Ishikawa (cell line): ENCODE data around the gene SLC27A2.

Source experiments
- CEBPB ChIP-seq: IDR thresholded peaks from 2 replicates; pipeline ENCODE4 v1.6.1; 2012
- CREB1 ChIP-seq: IDR thresholded peaks from 2 replicates; pipeline ENCODE4 v1.6.1; 2012; ENCODE audit warnings: low read depth
- EGR1 ChIP-seq: IDR thresholded peaks from 2 replicates; pipeline ENCODE4 v1.6.1; 2012
- EP300 ChIP-seq: IDR thresholded peaks from 2 replicates; pipeline ENCODE4 v1.6.1; 2012; ENCODE audit warnings: borderline replicate concordance
- FOXM1 ChIP-seq: IDR thresholded peaks from 2 replicates; pipeline ENCODE4 v1.6.1; 2012; ENCODE audit warnings: low read depth, borderline replicate concordance
- NFIC ChIP-seq: IDR thresholded peaks from 2 replicates; pipeline ENCODE4 v1.6.1; 2012
- RAD21 ChIP-seq: IDR thresholded peaks from 2 replicates; pipeline ENCODE4 v1.6.1; 2012; ENCODE audit warnings: low read depth
- REST ChIP-seq: IDR thresholded peaks from 2 replicates; pipeline ENCODE4 v1.6.1; 2012; ENCODE audit warnings: low read depth, mild to moderate bottlenecking
- TAF1 ChIP-seq: IDR thresholded peaks from 2 replicates; pipeline ENCODE4 v1.6.1; 2012; ENCODE audit warnings: low read depth, mild to moderate bottlenecking
- TCF12 ChIP-seq: IDR thresholded peaks from 2 replicates; pipeline ENCODE4 v1.6.1; 2012; ENCODE audit warnings: low read depth
- TEAD4 ChIP-seq: IDR thresholded peaks from 2 replicates; pipeline ENCODE4 v1.6.1; 2012
- USF1 ChIP-seq: IDR thresholded peaks from 2 replicates; pipeline ENCODE4 v1.6.1; 2012
- YY1 ChIP-seq: IDR thresholded peaks from 2 replicates; pipeline ENCODE4 v1.6.1; 2012; ENCODE audit warnings: low read depth
- ZBTB7A ChIP-seq: IDR thresholded peaks from 2 replicates; pipeline ENCODE4 v1.6.1; 2012; ENCODE audit warnings: low read depth
- TF ChIP-seq, protein P1 (sequence below): IDR thresholded peaks from 2 replicates; pipeline ENCODE4 v1.6.1; 2012

SLC27A2 gene

DNA sequence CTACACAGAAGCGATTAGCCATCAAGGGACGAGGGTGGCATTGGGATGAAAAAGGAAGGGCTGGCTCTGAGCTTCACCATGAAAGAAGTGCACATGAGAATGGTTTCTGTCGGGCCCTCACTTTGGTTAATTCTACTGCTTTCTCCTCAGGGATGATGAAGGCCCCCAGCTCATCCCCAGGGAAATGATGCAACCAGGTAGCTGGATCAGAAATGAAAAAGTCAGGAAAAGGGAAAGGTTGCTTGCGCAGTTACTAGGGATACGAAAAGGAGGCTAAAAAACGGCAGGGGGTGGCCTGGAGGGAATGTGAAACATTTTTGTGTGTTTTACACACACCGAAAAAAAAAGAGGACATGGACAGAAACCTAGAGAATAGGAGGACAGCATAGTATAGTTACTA lies 1.4 kb upstream of the SLC27A2 start:
- TF ChIP-seq CEBPB (no peak), YY1 (no peak), REST (no peak), TCF12 (no peak), NFIC (no peak), EGR1 (no peak), USF1 (no peak), TEAD4 (no peak), ZBTB7A (no peak)
- TF ChIP-seq, protein P1, sequence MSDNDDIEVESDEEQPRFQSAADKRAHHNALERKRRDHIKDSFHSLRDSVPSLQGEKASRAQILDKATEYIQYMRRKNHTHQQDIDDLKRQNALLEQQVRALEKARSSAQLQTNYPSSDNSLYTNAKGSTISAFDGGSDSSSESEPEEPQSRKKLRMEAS = no peak

GRCh38 chr15:50181201-50181968 lies 611 bp upstream of the SLC27A2 start:
- TF ChIP-seq NFIC = no peak
- TF ChIP-seq TCF12 = no peak
- TF ChIP-seq TAF1 = no peak
- no peak for TF ChIP-seq EGR1
- no peak for TF ChIP-seq CREB1
- no peak for TF ChIP-seq FOXM1
- no peak for TF ChIP-seq CEBPB
- TF ChIP-seq YY1 = no peak
- TF ChIP-seq RAD21 = no peak
- TF ChIP-seq EP300 = no peak
- TF ChIP-seq, protein P1 = no peak
- no peak for TF ChIP-seq ZBTB7A
- TF ChIP-seq TEAD4 = no peak
- TF ChIP-seq USF1 = no peak
- TF ChIP-seq REST = no peak

- peak; percentile 27; the same call in 1 of the 2 replicates for TF ChIP-seq TCF12
- no peak for TF ChIP-seq ZBTB7A
- no peak for TF ChIP-seq CEBPB
- no peak for TF ChIP-seq EP300
- no peak; the same call in 1 of the 2 replicates for TF ChIP-seq YY1
- TF ChIP-seq CREB1 = no peak
- no peak for TF ChIP-seq USF1
- no peak for TF ChIP-seq RAD21
- peak; percentile 17; the same call in 1 of the 2 replicates for TF ChIP-seq TAF1
- no peak for TF ChIP-seq FOXM1
- no peak for TF ChIP-seq REST
- TF ChIP-seq, protein P1 = peak; percentile 65
- no peak for TF ChIP-seq TEAD4
Measured at GRCh38 chr15:50182219-50183013, 420 bp downstream of the SLC27A2 start.
